Measurements from ENCODE around the gene MPPED1.

DNA sequence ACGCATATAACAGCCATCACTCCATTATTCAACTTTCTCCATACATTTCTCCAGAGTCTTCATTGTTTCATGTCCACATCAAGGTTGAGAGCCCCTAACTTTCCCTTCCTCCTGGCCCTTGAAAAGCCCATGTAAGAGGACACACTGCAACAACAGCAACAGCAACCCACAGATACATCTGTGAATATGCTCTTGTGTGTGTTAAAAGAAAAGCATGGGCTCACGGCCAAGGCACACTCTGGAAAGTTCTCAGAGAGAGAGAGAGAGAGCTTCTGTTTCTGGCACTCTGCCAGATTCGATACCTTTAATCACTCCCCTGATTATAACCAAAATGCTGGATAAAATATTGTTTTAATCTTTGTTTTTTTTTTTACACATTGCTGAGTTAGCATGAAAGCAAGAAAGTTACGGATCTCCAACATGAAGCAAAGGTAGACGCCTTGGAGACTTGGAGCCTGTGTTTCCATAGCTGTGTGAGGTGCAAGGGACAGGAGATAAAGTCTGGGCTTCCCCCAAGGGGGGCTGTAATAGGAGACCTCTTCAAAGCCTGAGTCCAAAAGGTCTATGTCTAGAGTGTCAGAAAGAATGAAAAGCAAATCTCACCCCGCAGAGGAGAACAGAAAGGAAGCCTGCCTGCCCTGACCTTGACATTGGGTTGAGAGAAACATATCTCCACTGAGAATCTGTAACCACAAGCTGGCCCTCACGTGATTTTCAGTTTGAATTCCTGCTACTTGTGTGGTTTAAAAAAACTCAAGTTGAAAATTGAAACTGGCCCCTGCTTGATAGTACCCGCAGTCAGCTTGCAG is 33.7 kb upstream of the MPPED1 start:
- TF ChIP-seq, protein P1, sequence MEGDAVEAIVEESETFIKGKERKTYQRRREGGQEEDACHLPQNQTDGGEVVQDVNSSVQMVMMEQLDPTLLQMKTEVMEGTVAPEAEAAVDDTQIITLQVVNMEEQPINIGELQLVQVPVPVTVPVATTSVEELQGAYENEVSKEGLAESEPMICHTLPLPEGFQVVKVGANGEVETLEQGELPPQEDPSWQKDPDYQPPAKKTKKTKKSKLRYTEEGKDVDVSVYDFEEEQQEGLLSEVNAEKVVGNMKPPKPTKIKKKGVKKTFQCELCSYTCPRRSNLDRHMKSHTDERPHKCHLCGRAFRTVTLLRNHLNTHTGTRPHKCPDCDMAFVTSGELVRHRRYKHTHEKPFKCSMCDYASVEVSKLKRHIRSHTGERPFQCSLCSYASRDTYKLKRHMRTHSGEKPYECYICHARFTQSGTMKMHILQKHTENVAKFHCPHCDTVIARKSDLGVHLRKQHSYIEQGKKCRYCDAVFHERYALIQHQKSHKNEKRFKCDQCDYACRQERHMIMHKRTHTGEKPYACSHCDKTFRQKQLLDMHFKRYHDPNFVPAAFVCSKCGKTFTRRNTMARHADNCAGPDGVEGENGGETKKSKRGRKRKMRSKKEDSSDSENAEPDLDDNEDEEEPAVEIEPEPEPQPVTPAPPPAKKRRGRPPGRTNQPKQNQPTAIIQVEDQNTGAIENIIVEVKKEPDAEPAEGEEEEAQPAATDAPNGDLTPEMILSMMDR (conservative IDR thresholded peaks at IDR 0.05; ENCODE audit: low read length), result no peak
- no peak for TF ChIP-seq EZH2phosphoT487 (IDR thresholded peaks at IDR 0.05; ENCODE audit: borderline replicate concordance)

Data from Loucy (cell line).